Stimulated activated naive CD8-positive, alpha-beta T cell treated with anti-CD3 and anti-CD28 coated beads, Interleukin-15, Interleukin-2, amounts not matched to agents 100 U/mL and 50 U/mL, for 24 hours (primary cell): ENCODE results near the gene FBXW10.
"Not testable (repeated sequence)": the region's sequence is repeated elsewhere in the genome, so short reads cannot be mapped to it uniquely, and the experiment has no call there.

ENCODE experiments used
- ATAC-seq: fragments of 150-1000 bp; cut with Tn5 transposase; one replicate; pipeline ENCODE4 v1.10.0; 2021
- DNase-seq: peaks from one replicate; pipeline ENCODE4 v3.0.0; 2021

The FBXW10 gene

GRCh38 chr17:18747501-18747900 is 3.6 kb downstream of the FBXW10 start:
- DNase-seq, ATAC-seq: not testable (repeated sequence)

GRCh38 chr17:18750242-18750641 is 6.4 kb downstream of the FBXW10 start:
- not testable (repeated sequence) for DNase-seq, ATAC-seq

- not testable (repeated sequence) for DNase-seq, ATAC-seq
These were observed 10.1 kb downstream of the FBXW10 start for GRCh38 chr17:18753829-18754409.

GRCh38 chr17:18755969-18756368 is 12.1 kb downstream of the FBXW10 start:
- ATAC-seq, DNase-seq: not testable (repeated sequence)

- DNase-seq, ATAC-seq: not testable (repeated sequence)
These were observed 13.7 kb downstream of the FBXW10 start for GRCh38 chr17:18757368-18758044.

- not testable (repeated sequence) for DNase-seq, ATAC-seq
These were observed 14.5 kb downstream of the FBXW10 start for GRCh38 chr17:18758344-18758743.

- not testable (repeated sequence) for DNase-seq, ATAC-seq
These were observed 16.4 kb downstream of the FBXW10 start for GRCh38 chr17:18760221-18760620.

- ATAC-seq, DNase-seq: not testable (repeated sequence)
These were observed 26.7 kb downstream of the FBXW10 start for GRCh38 chr17:18770572-18770971.

- ATAC-seq, DNase-seq: not testable (repeated sequence)
These were observed 27.2 kb downstream of the FBXW10 start for GRCh38 chr17:18771066-18771465.

- no peak for ATAC-seq
- no peak for DNase-seq
These were observed 28.6 kb downstream of the FBXW10 start for GRCh38 chr17:18772471-18772870.

- peak; percentile 97 for DNase-seq
- ATAC-seq: peak; percentile 100
These were observed 37.3 kb downstream of the FBXW10 start, which contains the start of gene TVP23B for GRCh38 chr17:18780991-18781718. Gene TVP23B, plus strand, starts transcription at chr17:18781183. Its CDS starts 111 bp downstream, at chr17:18781294.

- not testable (repeated sequence) for DNase-seq
These were observed 38.0 kb downstream of the FBXW10 start for GRCh38 chr17:18781805-18782204.

GRCh38 chr17:18785933-18786332 is 42.1 kb downstream of the FBXW10 start:
- ATAC-seq, DNase-seq: not testable (repeated sequence)

More at GRCh38 chr17:18781805-18782204, 38.0 kb downstream of the FBXW10 start:
- not testable (repeated sequence) for ATAC-seq

- DNase-seq: not testable (repeated sequence)
These were observed 43.0 kb downstream of the FBXW10 start for GRCh38 chr17:18786890-18787289.

GRCh38 chr17:18791402-18791801 is 47.5 kb downstream of the FBXW10 start:
- DNase-seq, ATAC-seq: not testable (repeated sequence)

More at GRCh38 chr17:18786890-18787289, 43.0 kb downstream of the FBXW10 start:
- not testable (repeated sequence) for ATAC-seq

- not testable (repeated sequence) for ATAC-seq, DNase-seq
These were observed 51.0 kb downstream of the FBXW10 start for GRCh38 chr17:18794841-18795240.

GRCh38 chr17:18796887-18797286 is 53.0 kb downstream of the FBXW10 start:
- ATAC-seq, DNase-seq: not testable (repeated sequence)

- DNase-seq, ATAC-seq: not testable (repeated sequence)
These were observed 59.8 kb downstream of the FBXW10 start for GRCh38 chr17:18803458-18804245.

GRCh38 chr17:18815924-18816323 is 72.1 kb downstream of the FBXW10 start:
- DNase-seq, ATAC-seq: not testable (repeated sequence)

- DNase-seq (peak; percentile 24), ATAC-seq (peak; percentile 65)
These were observed 72.9 kb downstream of the FBXW10 start for GRCh38 chr17:18816489-18817371.
